Measurements from ENCODE around the gene CXADR. TPM values are rescaled to one million over a fixed set of nuclear protein-coding genes. Genes with fewer than 3 reads are reported as not detected.
"Not testable (repeated sequence)": the region's sequence is repeated elsewhere in the genome, so short reads cannot be mapped to it uniquely, and the experiment has no call there.

CXADR gene
- total RNA-seq, 1 experiment from 2014 or later = 24.7 TPM

GRCh38 chr21:17488620-17489019 is 24.2 kb upstream of the CXADR start:
- H3K27ac ChIP-seq (ENCODE audit: low read length) = peak overlapping the region; percentile 57; the same call in 1 of the 2 replicates
- no peak overlapping the region for H3K4me3 ChIP-seq (ENCODE audit: low read depth in 2 of 2, low read length in 2 of 2)
- H3K36me3 ChIP-seq (ENCODE audit: control insufficient read depth, insufficient read depth, low read length) = no peaks in the 10 kb centered on the region
- no peak for DNase-seq (ENCODE audit: low read depth, low spot score)
- ChIA-PET POLR2A (no interaction called here), CTCF (no interaction called here)
- no peaks in the 10 kb centered on the region for H3K27me3 ChIP-seq (ENCODE audit: control insufficient read depth, insufficient read depth, low read length)
- BruUV-seq (replicated peaks) = no TSS peak
- intact Hi-C loops (cut with micrococcal nuclease; ENCODE audit: unreplicated experiment) (no loop called here), in situ Hi-C loops (cut with HindIII; ENCODE audit: low pct_unique_long_range_greater_than_20kb, low sequenced_read_pairs) (no loop called here)
- ATAC-seq = no peak
- peaks cover 16% of the 10 kb centered on the region for H3K4me1 ChIP-seq (ENCODE audit: control insufficient read depth, insufficient read depth, low read length)
- H3K9me3 ChIP-seq (ENCODE audit: control insufficient read depth, insufficient read depth, low read depth, low read length) = no peaks in the 10 kb centered on the region
- TF ChIP-seq POLR2AphosphoS5 (IDR thresholded peaks at IDR 0.05; ENCODE audit: low read depth, low read length) = no peak
- no peak for TF ChIP-seq TCF7L2 (IDR thresholded peaks at IDR 0.05; ENCODE audit: low read depth, low read length)

- H3K27me3 ChIP-seq (ENCODE audit: control insufficient read depth, insufficient read depth, low read length); H3K27ac ChIP-seq (ENCODE audit: low read length); CTCF ChIA-PET; H3K36me3 ChIP-seq (ENCODE audit: control insufficient read depth, insufficient read depth, low read length); BruUV-seq (replicated peaks); POLR2A ChIA-PET; H3K4me3 ChIP-seq (ENCODE audit: low read depth in 2 of 2, low read length in 2 of 2); DNase-seq (ENCODE audit: low read depth, low spot score); in situ Hi-C loops (cut with HindIII; ENCODE audit: low pct_unique_long_range_greater_than_20kb, low sequenced_read_pairs); H3K9me3 ChIP-seq (ENCODE audit: control insufficient read depth, insufficient read depth, low read depth, low read length); intact Hi-C loops (cut with micrococcal nuclease; ENCODE audit: unreplicated experiment): not testable (repeated sequence)
- H3K4me1 ChIP-seq (ENCODE audit: control insufficient read depth, insufficient read depth, low read length) = peaks cover 16% of the 10 kb centered on the region
- peak; percentile 86 for ATAC-seq
These were observed 23.3 kb upstream of the CXADR start for GRCh38 chr21:17489565-17489964.

- in situ Hi-C loops (cut with HindIII; ENCODE audit: low pct_unique_long_range_greater_than_20kb, low sequenced_read_pairs) = no loop called here
- TF ChIP-seq POLR2AphosphoS5 (IDR thresholded peaks at IDR 0.05; ENCODE audit: low read depth, low read length) (no peak), SIN3A (IDR thresholded peaks at IDR 0.05; ENCODE audit: borderline replicate concordance, insufficient read depth, low read depth, low read length) (no peak), CTCF (IDR thresholded peaks at IDR 0.05) (no peak)
- CTCF ChIA-PET = no interaction called here
- H3K27me3 ChIP-seq (ENCODE audit: control insufficient read depth, insufficient read depth, low read length) = no peaks in the 10 kb centered on the region
- H3K27ac ChIP-seq (ENCODE audit: low read length) = peak overlapping the region; percentile 77
- POLR2A ChIA-PET = interaction anchor here (0.7 to 1.0 kb wide), 2 partner anchors 20 to 99 kb away, joined by 3 to 4 read pairs; no protein-coding TSS in a partner anchor
- H3K4me1 ChIP-seq (ENCODE audit: control insufficient read depth, insufficient read depth, low read length) = peaks cover 16% of the 10 kb centered on the region
- BruUV-seq (replicated peaks) = no TSS peak
- no peaks in the 10 kb centered on the region for H3K36me3 ChIP-seq (ENCODE audit: control insufficient read depth, insufficient read depth, low read length)
- peak; percentile 86 for DNase-seq (ENCODE audit: low read depth, low spot score)
- peak; percentile 89 for ATAC-seq
- intact Hi-C loops (cut with micrococcal nuclease; ENCODE audit: unreplicated experiment) = no loop called here
- 0 out of 4 replicates have a peak overlapping the region, but pooled peaks of 1 of the 2 experiments have one; percentile 18 for H3K4me3 ChIP-seq (ENCODE audit: low read depth in 2 of 2, low read length in 2 of 2)
- H3K9me3 ChIP-seq (ENCODE audit: control insufficient read depth, insufficient read depth, low read depth, low read length) = no peaks in the 10 kb centered on the region
These were observed 21.0 kb upstream of the CXADR start for GRCh38 chr21:17491716-17492414.

GRCh38 chr21:17492415-17493168 is 20.3 kb upstream of the CXADR start:
- intact Hi-C loops (cut with micrococcal nuclease; ENCODE audit: unreplicated experiment) = no loop called here
- in situ Hi-C loops (cut with HindIII; ENCODE audit: low pct_unique_long_range_greater_than_20kb, low sequenced_read_pairs) = no loop called here
- ATAC-seq = peak; percentile 73
- ChIA-PET POLR2A (interaction anchor here (0.7 to 1.0 kb wide), 2 partner anchors 19 to 99 kb away, joined by 3 to 4 read pairs; no protein-coding TSS in a partner anchor), CTCF (no interaction called here)
- no TSS peak for BruUV-seq (replicated peaks)
- Histone ChIP-seq H3K36me3 (ENCODE audit: control insufficient read depth, insufficient read depth, low read length) (no peaks in the 10 kb centered on the region), H3K4me3 (ENCODE audit: low read depth in 2 of 2, low read length in 2 of 2) (no peak overlapping the region), H3K27me3 (ENCODE audit: control insufficient read depth, insufficient read depth, low read length) (no peaks in the 10 kb centered on the region), H3K27ac (ENCODE audit: low read length) (peak overlapping the region; percentile 77), H3K9me3 (ENCODE audit: control insufficient read depth, insufficient read depth, low read depth, low read length) (no peaks in the 10 kb centered on the region), H3K4me1 (ENCODE audit: control insufficient read depth, insufficient read depth, low read length) (peaks cover 16% of the 10 kb centered on the region)
- no peak for DNase-seq (ENCODE audit: low read depth, low spot score)
- TF ChIP-seq POLR2AphosphoS5 (IDR thresholded peaks at IDR 0.05; ENCODE audit: low read depth, low read length) (no peak), REST (IDR thresholded peaks at IDR 0.05; ENCODE audit: insufficient read depth in 1 of 2, low read depth in 2 of 2, low read length in 1 of 2) (no peak), TCF7L2 (IDR thresholded peaks at IDR 0.05; ENCODE audit: low read depth, low read length) (no peak), SIN3A (IDR thresholded peaks at IDR 0.05; ENCODE audit: borderline replicate concordance, insufficient read depth, low read depth, low read length) (no peak), CTCF (IDR thresholded peaks at IDR 0.05) (no peak)
